ENCODE results near the gene FURIN. TPM values are rescaled to one million over a fixed set of nuclear protein-coding genes. Genes with fewer than 3 reads are reported as not detected.

FURIN gene
- total and polyA plus RNA-seq, 8 donors = 43.6 to 114 (median 61.1) TPM

DNA sequence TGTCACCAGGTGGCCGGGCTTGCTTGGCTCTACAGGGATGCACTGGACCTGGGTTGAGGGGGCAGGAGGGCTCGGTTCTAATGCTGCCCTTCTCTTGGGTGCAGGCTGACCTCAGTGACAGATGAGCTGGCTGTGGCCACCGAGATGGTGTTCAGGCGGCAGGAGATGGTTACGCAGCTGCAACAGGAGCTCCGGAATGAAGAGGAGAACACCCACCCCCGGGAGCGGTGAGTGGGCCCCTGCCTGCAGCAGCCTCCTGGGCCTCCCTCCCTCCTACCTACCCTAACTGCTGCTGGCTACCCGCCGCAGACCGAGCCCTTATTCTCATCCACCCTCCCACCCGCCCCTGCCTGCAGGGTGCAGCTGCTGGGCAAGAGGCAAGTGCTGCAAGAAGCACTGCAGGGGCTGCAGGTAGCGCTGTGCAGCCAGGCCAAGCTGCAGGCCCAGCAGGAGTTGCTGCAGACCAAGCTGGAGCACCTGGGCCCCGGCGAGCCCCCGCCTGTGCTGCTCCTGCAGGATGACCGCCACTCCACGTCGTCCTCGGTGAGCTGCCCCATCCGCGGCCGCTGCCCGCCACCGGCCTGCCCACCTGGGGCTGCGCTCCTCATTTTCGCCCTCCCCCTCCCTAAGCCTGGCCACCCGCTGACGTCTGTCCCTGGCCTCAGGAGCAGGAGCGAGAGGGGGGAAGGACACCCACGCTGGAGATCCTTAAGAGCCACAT, 21.5 kb downstream of the FURIN start:
- no peak overlapping the region for H3K27ac ChIP-seq
- no peaks in the 10 kb centered on the region for H3K9me3 ChIP-seq
- DNase-seq (peak in 1 of 4 donors; percentile 75), ATAC-seq (no peak)
- H3K4me3 ChIP-seq = no peak overlapping the region
- TF ChIP-seq CTCF (IDR thresholded peaks at IDR 0.05) = no peak
- H3K4me1 ChIP-seq = peaks cover 14 to 21% of the 10 kb centered on the region in 2 donors
- intact Hi-C loops (cut with DNase I) = loop anchor here in 1 of 2 donors (5.0 kb wide), 1 partner anchor 243 kb away; no protein-coding TSS in a partner anchor
- H3K36me3 ChIP-seq = peaks cover 0 to 85% of the 10 kb centered on the region in 2 donors
- no peaks in the 10 kb centered on the region for H3K27me3 ChIP-seq

- H3K4me3 ChIP-seq = no peak overlapping the region
- DNase-seq (peak in 1 of 4 donors; percentile 69), ATAC-seq (no peak)
- TF ChIP-seq CTCF (IDR thresholded peaks at IDR 0.05) = no peak
- H3K4me1 ChIP-seq = peaks cover 4 to 21% of the 10 kb centered on the region in 2 donors
- H3K27ac ChIP-seq = no peak overlapping the region
- H3K27me3 ChIP-seq = no peaks in the 10 kb centered on the region
- no peaks in the 10 kb centered on the region for H3K9me3 ChIP-seq
- H3K36me3 ChIP-seq = peaks cover 0 to 95% of the 10 kb centered on the region in 2 donors
- intact Hi-C loops (cut with DNase I) = no loop called here
These were observed 22.5 kb downstream of the FURIN start for GRCh38 chr15:90890839-90891238.

- no peak for ATAC-seq
- peaks cover 0 to 100% of the 10 kb centered on the region in 2 donors for H3K36me3 ChIP-seq
These were observed 23.1 kb downstream of the FURIN start for GRCh38 chr15:90891346-90891949.

DNA sequence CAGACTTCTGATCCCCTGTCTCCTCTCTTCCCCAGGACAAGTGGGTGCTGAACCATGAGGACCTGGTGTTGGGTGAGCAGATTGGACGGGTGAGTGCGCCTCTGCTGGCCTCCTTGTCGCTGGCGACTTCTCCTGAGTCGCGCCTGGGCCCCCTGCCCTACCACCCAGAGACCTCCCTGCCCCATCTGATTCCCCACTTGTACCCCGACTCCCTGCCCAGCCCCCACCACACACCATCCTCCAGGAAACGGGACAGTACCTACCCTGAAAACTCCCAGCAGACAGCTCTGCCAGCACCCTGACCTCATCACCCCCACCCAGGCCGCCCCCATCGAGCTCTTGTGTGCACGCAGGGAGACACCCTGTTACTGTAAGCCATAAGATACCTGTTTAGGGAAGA, 23.6 kb downstream of the FURIN start:
- Histone ChIP-seq H3K27me3 (no peaks in the 10 kb centered on the region), H3K9me3 (no peaks in the 10 kb centered on the region), H3K36me3 (peaks cover 0 to 99% of the 10 kb centered on the region in 2 donors), H3K27ac (no peak overlapping the region), H3K4me3 (no peak overlapping the region), H3K4me1 (peaks cover 0 to 15% of the 10 kb centered on the region in 2 donors)
- no peak for TF ChIP-seq CTCF (IDR thresholded peaks at IDR 0.05)
- DNase-seq = peak in 1 of 4 donors; percentile 45
- no peak for ATAC-seq
- intact Hi-C loops (cut with DNase I) = no loop called here

More at GRCh38 chr15:90891346-90891949, 23.1 kb downstream of the FURIN start:
- intact Hi-C loops (cut with DNase I) = no loop called here
- peaks cover 3 to 20% of the 10 kb centered on the region in 2 donors for H3K4me1 ChIP-seq
- TF ChIP-seq CTCF (IDR thresholded peaks at IDR 0.05) = no peak
- H3K4me3 ChIP-seq = no peak overlapping the region
- no peaks in the 10 kb centered on the region for H3K27me3 ChIP-seq
- no peak overlapping the region for H3K27ac ChIP-seq
- no peaks in the 10 kb centered on the region for H3K9me3 ChIP-seq
- peak in 1 of 4 donors; percentile 49 for DNase-seq

- no peaks in the 10 kb centered on the region for H3K9me3 ChIP-seq
- H3K27me3 ChIP-seq = no peaks in the 10 kb centered on the region
- H3K36me3 ChIP-seq = peaks cover 0 to 93% of the 10 kb centered on the region in 2 donors
- intact Hi-C loops (cut with DNase I) = no loop called here
- no peak for TF ChIP-seq CTCF (IDR thresholded peaks at IDR 0.05)
- peak in 1 of 4 donors; percentile 23 for DNase-seq
- peaks cover 0 to 15% of the 10 kb centered on the region in 2 donors for H3K4me1 ChIP-seq
- H3K4me3 ChIP-seq = no peak overlapping the region
- no peak for ATAC-seq
- H3K27ac ChIP-seq = no peak overlapping the region
These were observed 24.2 kb downstream of the FURIN start for GRCh38 chr15:90892498-90893174.
